ENCODE measurements around the gene AZU1. TPM values are rescaled to one million over a fixed set of nuclear protein-coding genes. Genes with fewer than 3 reads are reported as not detected.

The AZU1 gene
- total RNA-seq, 2 experiments from 2014 or later, result not detected

GRCh38 chr19:799076-799881 is 28.4 kb upstream of the AZU1 start:
- peak; percentile 32 for DNase-seq
- H3K4me1 Mint-ChIP-seq (ENCODE audit: low read depth), result peaks cover 38% of the 10 kb centered on the region
- peak overlapping the region; percentile 86 for H3K4me3 Mint-ChIP-seq
- peaks cover 45% of the 10 kb centered on the region for H3K36me3 Mint-ChIP-seq
- ChIA-PET CTCF (interaction anchor here (1.1 kb wide), 1 partner anchor 202 kb away, joined by 3 read pairs; no protein-coding TSS in a partner anchor), POLR2A (interaction anchor here (1.5 to 2.4 kb wide), 5 partner anchors 10 to 139 kb away, joined by 4 to 12 read pairs (median 6); partner anchors contain the start of gene RNF126)
- no peaks in the 10 kb centered on the region for H3K9me3 Mint-ChIP-seq
- intact Hi-C loops (cut with micrococcal nuclease), result loop anchor here (5.0 kb wide), 1 partner anchor 108 kb away; no protein-coding TSS in a partner anchor
- peak overlapping the region; percentile 90 for H3K27ac Mint-ChIP-seq
- H3K27me3 Mint-ChIP-seq, result no peaks in the 10 kb centered on the region

DNA sequence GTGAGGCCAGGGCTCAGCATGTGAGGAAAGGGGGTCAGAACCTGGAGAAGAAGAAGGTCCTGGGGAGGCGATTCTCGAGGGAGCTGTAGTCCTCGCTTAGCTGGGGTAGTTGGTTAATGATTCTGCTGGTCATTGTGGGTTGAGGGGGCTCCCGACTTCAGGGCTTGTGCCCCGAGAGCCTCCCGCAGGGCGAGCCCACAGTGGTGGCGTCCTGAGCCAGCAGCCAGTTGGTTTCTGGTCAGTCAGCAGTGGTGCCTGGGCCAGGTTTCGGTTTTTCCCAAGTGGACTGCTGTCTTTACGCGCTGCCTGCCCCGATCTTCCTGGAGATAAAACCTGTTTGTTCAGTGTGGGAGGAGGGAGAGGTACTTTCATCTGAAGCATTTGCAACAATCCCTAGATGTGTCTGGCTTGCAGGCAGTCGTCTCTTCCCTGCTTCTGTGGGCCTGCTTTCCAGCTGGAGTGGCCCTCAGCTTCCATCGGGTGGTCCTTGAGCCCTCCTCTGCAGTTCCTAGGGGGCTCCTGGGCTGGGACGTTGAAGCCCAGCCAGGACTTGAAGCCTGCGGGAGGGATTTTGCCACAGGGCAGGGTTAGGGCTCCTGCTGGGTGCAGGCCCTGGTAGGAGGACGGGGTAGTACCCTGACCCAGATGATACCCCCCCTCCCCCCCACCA is 27.1 kb upstream of the AZU1 start:
- H3K4me1 Mint-ChIP-seq (ENCODE audit: low read depth), result peaks cover 38% of the 10 kb centered on the region
- H3K27ac Mint-ChIP-seq, result peak overlapping the region; percentile 84
- intact Hi-C loops (cut with micrococcal nuclease), result no loop called here
- peaks cover 50% of the 10 kb centered on the region for H3K36me3 Mint-ChIP-seq
- DNase-seq, result no peak
- no peaks in the 10 kb centered on the region for H3K27me3 Mint-ChIP-seq
- H3K9me3 Mint-ChIP-seq, result no peaks in the 10 kb centered on the region
- H3K4me3 Mint-ChIP-seq, result peak overlapping the region; percentile 86
- POLR2A ChIA-PET, result interaction anchor here (1.0 to 2.4 kb wide), 3 partner anchors 13 to 141 kb away, joined by 3 to 12 read pairs (median 6); no protein-coding TSS in a partner anchor
- CTCF ChIA-PET, result interaction anchor here (1.0 kb wide), 1 partner anchor 31 kb away, joined by 4 read pairs; no protein-coding TSS in a partner anchor

- peaks cover 38% of the 10 kb centered on the region for H3K4me1 Mint-ChIP-seq (ENCODE audit: low read depth)
- H3K4me3 Mint-ChIP-seq, result peak overlapping the region; percentile 86
- intact Hi-C loops (cut with micrococcal nuclease), result no loop called here
- DNase-seq, result peak; percentile 42
- H3K27ac Mint-ChIP-seq, result peak overlapping the region; percentile 69
- no peaks in the 10 kb centered on the region for H3K9me3 Mint-ChIP-seq
- ChIA-PET CTCF (interaction anchor here (1.0 kb wide), 1 partner anchor 31 kb away, joined by 4 read pairs; no protein-coding TSS in a partner anchor), POLR2A (interaction anchor here (1.0 to 2.2 kb wide), 2 partner anchors 13 to 63 kb away, joined by 3 to 12 read pairs; no protein-coding TSS in a partner anchor)
- no peaks in the 10 kb centered on the region for H3K27me3 Mint-ChIP-seq
- peaks cover 51% of the 10 kb centered on the region for H3K36me3 Mint-ChIP-seq
These were observed 26.4 kb upstream of the AZU1 start for GRCh38 chr19:801030-801860.

DNA sequence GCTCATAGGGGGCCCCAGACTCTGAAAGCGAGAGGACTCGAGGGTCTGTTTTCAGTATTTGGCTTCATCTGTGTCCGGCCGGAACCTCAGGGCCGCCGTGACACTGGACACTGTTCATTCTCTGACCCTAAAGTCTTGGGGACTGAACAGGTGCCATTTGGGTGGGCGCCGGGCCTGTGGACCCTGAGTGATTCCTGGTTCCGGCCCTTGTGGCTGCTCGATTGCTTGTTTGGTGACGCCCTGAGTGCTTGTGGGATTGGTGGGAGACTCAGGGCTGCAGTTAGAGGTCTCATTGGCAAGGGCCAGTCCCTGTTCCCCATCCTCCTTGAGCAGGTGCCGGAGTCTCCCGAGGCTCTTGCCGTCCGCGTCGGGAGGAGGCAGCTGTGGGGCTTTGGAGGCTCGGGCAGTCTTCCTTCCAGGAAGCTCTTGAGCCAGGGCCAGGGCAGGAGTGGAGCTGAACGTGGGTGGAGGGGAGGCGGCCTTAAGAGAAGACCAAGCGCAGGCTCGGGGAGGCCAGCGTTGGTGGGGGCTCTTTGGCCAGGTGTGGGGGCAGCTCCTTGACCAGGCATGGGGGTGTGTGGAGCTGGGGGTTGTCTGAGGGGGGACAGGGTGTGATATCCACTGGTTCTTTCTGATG is 25.7 kb upstream of the AZU1 start:
- H3K9me3 Mint-ChIP-seq, result no peaks in the 10 kb centered on the region
- peak overlapping the region; percentile 86 for H3K4me3 Mint-ChIP-seq
- intact Hi-C loops (cut with micrococcal nuclease), result no loop called here
- no peaks in the 10 kb centered on the region for H3K27me3 Mint-ChIP-seq
- ChIA-PET CTCF (interaction anchor here (1.2 kb wide), 1 partner anchor 169 kb away, joined by 4 read pairs; no protein-coding TSS in a partner anchor), POLR2A (interaction anchor here (1.8 kb wide), 1 partner anchor 13 kb away, joined by 5 read pairs; no protein-coding TSS in a partner anchor)
- H3K36me3 Mint-ChIP-seq, result peaks cover 56% of the 10 kb centered on the region
- peak overlapping the region; percentile 33 for H3K27ac Mint-ChIP-seq
- H3K4me1 Mint-ChIP-seq (ENCODE audit: low read depth), result peaks cover 39% of the 10 kb centered on the region
- DNase-seq, result no peak

- POLR2A ChIA-PET, result interaction anchor here (1.8 kb wide), 1 partner anchor 12 kb away, joined by 5 read pairs; no protein-coding TSS in a partner anchor
- H3K4me3 Mint-ChIP-seq, result peak overlapping the region; percentile 86
- no peaks in the 10 kb centered on the region for H3K27me3 Mint-ChIP-seq
- DNase-seq, result no peak
- peaks cover 42% of the 10 kb centered on the region for H3K4me1 Mint-ChIP-seq (ENCODE audit: low read depth)
- no peaks in the 10 kb centered on the region for H3K9me3 Mint-ChIP-seq
- CTCF ChIA-PET, result interaction anchor here (1.2 kb wide), 1 partner anchor 168 kb away, joined by 4 read pairs; no protein-coding TSS in a partner anchor
- intact Hi-C loops (cut with micrococcal nuclease), result no loop called here
- peaks cover 63% of the 10 kb centered on the region for H3K36me3 Mint-ChIP-seq
- H3K27ac Mint-ChIP-seq, result peak overlapping the region; percentile 65
These were observed 25.0 kb upstream of the AZU1 start for GRCh38 chr19:802498-803098.

GRCh38 chr19:803099-803561 is 24.5 kb upstream of the AZU1 start:
- Mint-ChIP-seq H3K4me3 (no peak overlapping the region), H3K27me3 (no peaks in the 10 kb centered on the region), H3K36me3 (peaks cover 68% of the 10 kb centered on the region), H3K4me1 (ENCODE audit: low read depth) (peaks cover 45% of the 10 kb centered on the region), H3K27ac (no peak overlapping the region), H3K9me3 (no peaks in the 10 kb centered on the region)
- POLR2A ChIA-PET, result interaction anchor here (0.6 to 1.8 kb wide), 2 partner anchors 12 to 228 kb away, joined by 3 to 5 read pairs; no protein-coding TSS in a partner anchor
- CTCF ChIA-PET, result interaction anchor here (1.2 kb wide), 1 partner anchor 168 kb away, joined by 4 read pairs; no protein-coding TSS in a partner anchor
- no peak for DNase-seq
- intact Hi-C loops (cut with micrococcal nuclease), result no loop called here

DNA sequence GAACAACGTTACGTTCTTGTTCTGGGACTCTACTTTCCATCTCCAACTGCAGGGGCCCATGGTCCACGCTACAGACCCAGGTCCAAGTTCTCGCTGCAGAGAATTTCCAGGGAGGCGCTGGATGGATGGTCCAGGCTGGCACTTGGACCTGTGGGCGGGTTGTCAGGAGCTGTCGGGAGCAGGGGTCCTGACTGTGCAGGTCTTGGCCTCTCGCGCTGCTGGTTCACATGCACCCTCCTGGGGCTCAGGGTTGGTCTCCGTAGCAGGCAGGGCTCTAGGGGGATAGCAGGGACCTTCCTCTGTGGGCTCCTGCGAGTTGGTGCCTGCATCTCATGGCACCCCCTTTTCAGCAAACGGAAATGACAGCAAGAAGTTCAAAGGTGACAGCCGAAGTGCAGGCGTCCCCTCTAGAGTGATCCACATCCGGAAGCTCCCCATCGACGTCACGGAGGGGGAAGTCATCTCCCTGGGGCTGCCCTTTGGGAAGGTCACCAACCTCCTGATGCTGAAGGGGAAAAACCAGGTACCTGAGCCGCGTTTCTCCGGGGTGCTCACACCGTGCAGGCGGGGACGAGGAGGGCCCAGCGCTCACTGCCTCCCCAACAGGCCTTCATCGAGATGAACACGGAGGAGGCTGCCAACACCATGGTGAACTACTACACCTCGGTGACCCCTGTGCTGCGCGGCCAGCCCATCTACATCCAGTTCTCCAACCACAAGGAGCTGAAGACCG is 23.8 kb upstream of the AZU1 start:
- intact Hi-C loops (cut with micrococcal nuclease), result no loop called here
- Mint-ChIP-seq H3K27me3 (no peaks in the 10 kb centered on the region), H3K4me3 (no peak overlapping the region), H3K4me1 (ENCODE audit: low read depth) (peaks cover 45% of the 10 kb centered on the region), H3K36me3 (peaks cover 63% of the 10 kb centered on the region), H3K9me3 (no peaks in the 10 kb centered on the region), H3K27ac (no peak overlapping the region)
- ChIA-PET CTCF (interaction anchor here (1.2 kb wide), 1 partner anchor 167 kb away, joined by 4 read pairs; no protein-coding TSS in a partner anchor), POLR2A (interaction anchor here (0.6 to 1.8 kb wide), 3 partner anchors 11 to 227 kb away, joined by 3 to 5 read pairs (median 3); no protein-coding TSS in a partner anchor)
- no peak for DNase-seq

GRCh38 chr19:804419-805165 is 23.0 kb upstream of the AZU1 start:
- Mint-ChIP-seq H3K27me3 (no peaks in the 10 kb centered on the region), H3K36me3 (peaks cover 58% of the 10 kb centered on the region), H3K27ac (no peak overlapping the region), H3K4me1 (ENCODE audit: low read depth) (peaks cover 44% of the 10 kb centered on the region), H3K4me3 (no peak overlapping the region), H3K9me3 (no peaks in the 10 kb centered on the region)
- intact Hi-C loops (cut with micrococcal nuclease), result no loop called here
- DNase-seq, result no peak
- CTCF ChIA-PET, result no interaction called here
- POLR2A ChIA-PET, result interaction anchor here (0.8 kb wide), 1 partner anchor 10 kb away, joined by 3 read pairs; no protein-coding TSS in a partner anchor

- Mint-ChIP-seq H3K4me1 (ENCODE audit: low read depth) (peaks cover 39% of the 10 kb centered on the region), H3K4me3 (no peak overlapping the region), H3K36me3 (peaks cover 59% of the 10 kb centered on the region), H3K27ac (no peak overlapping the region), H3K9me3 (no peaks in the 10 kb centered on the region), H3K27me3 (no peaks in the 10 kb centered on the region)
- ChIA-PET CTCF (no interaction called here), POLR2A (no interaction called here)
- intact Hi-C loops (cut with micrococcal nuclease), result no loop called here
- DNase-seq, result no peak
These were observed 22.5 kb upstream of the AZU1 start for GRCh38 chr19:805166-805551.
